K562 (cell line): ENCODE measurements around the gene SEC24C. TPM values are rescaled to one million over a fixed set of nuclear protein-coding genes. Genes with fewer than 3 reads are reported as not detected.

Experiments used
- ATAC-seq: fragments of 200-7000 bp; cut with Tn5 transposase; 3 replicates; pipeline ENCODE4 v1.9.1; 2020; ENCODE audit warnings: moderate library complexity
- BruUV-seq: library from RNA; stranded (reverse); fragments of 400-500 nt; replicated peaks from 2 replicates; lab custom pipeline; 2021; lab: Mats Ljungman, UMichigan
- CTCF ChIA-PET: fragments of 300-600 bp; formaldehyde crosslinking; extraction: SDS; loops from one replicate; lab custom pipeline; 2021; ENCODE audit warnings: low intra/inter-chr PET ratio; lab: Yijun Ruan, JAX
- POLR2A ChIA-PET: fragments of 300-600, 350-650 bp; sonication (Branson Sonifier 250); formaldehyde crosslinking; extraction: SDS; loops from one replicate; lab custom pipeline; 2021; ENCODE audit warnings: antibody characterized with exemption, inconsistent platforms; lab: Yijun Ruan, JAX
- DNase-seq, 4 experiments: peaks; one replicate each; pipeline versions ENCODE4 v3.0.0 to v3.0.0-alpha.2; 2011 to 2018; ENCODE audit warnings: low spot score in 3 of 4, mixed read lengths in 3 of 4; ENCODE audit errors: extremely low read depth in 1 of 4
- FAIRE-seq: peaks from 2 replicates; lab custom pipeline; 2011; peaks lifted over from hg19 to GRCh38; lab: Jason Lieb, UNC
- H2AFZ ChIP-seq: 2 replicates; pipeline ENCODE4 v1.6.0; 2011; ENCODE audit warnings: low read depth, low read length, control low read depth, inconsistent platforms
- H3K27ac ChIP-seq: fragments of 200-600 bp; 3 replicates; pipeline ENCODE4 v1.8.0; 2011; ENCODE audit warnings: low read depth, mild to moderate bottlenecking, control low read depth, inconsistent platforms, low read length, moderate library complexity, mixed read lengths; ENCODE audit errors: extremely low read depth
- H3K27me3 ChIP-seq, 2 experiments: fragments of 300-600 bp in 1 of 2; 2 replicates in 1 of 2; 3 replicates in 1 of 2; pipeline versions ENCODE4 v1.6.0 to v1.8.0; 2011; ENCODE audit warnings: inconsistent platforms in 2 of 2, low read length in 2 of 2, mild to moderate bottlenecking in 1 of 2, mixed read lengths in 1 of 2, moderate library complexity in 1 of 2; ENCODE audit not compliant: control insufficient read depth in 2 of 2, insufficient read depth in 2 of 2
- H3K36me3 ChIP-seq: fragments of 300-600 bp; 3 replicates; pipeline ENCODE4 v1.8.0; 2011; ENCODE audit warnings: mild to moderate bottlenecking, low read length, inconsistent platforms; ENCODE audit not compliant: control insufficient read depth, insufficient read depth
- H3K4me1 ChIP-seq, 2 experiments: fragments of 200-600 bp in 1 of 2; replicated peaks in 1 of 2; 2 replicates in 1 of 2; 3 replicates in 1 of 2; pipeline versions ENCODE4 v1.5.1 to v1.8.0; 2011; ENCODE audit warnings: inconsistent platforms in 2 of 2, low read length in 2 of 2, mild to moderate bottlenecking in 1 of 2, mixed read lengths in 1 of 2, moderate library complexity in 1 of 2; ENCODE audit not compliant: control insufficient read depth in 2 of 2, insufficient read depth in 2 of 2
- H3K4me2 ChIP-seq: 2 replicates; pipeline ENCODE4 v1.6.1; 2011; ENCODE audit warnings: low read length, control low read depth, inconsistent platforms, mixed read lengths; ENCODE audit not compliant: insufficient read depth
- H3K4me3 ChIP-seq: fragments of 200-600 bp; sonication (generic), shearing (Covaris generic); 2 replicates; pipeline ENCODE4 v1.5.1; 2016; ENCODE audit warnings: control low read depth, inconsistent platforms
- H3K79me2 ChIP-seq: fragments of 200-600 bp; 3 replicates; pipeline ENCODE4 v1.8.0; 2011; ENCODE audit warnings: low read length, inconsistent platforms; ENCODE audit not compliant: control insufficient read depth, insufficient read depth
- H3K9ac ChIP-seq, 2 experiments: 2 replicates each; pipeline versions ENCODE4 v1.6.0 to v1.6.1; 2011; ENCODE audit warnings: low read depth in 2 of 2, low read length in 2 of 2, control low read depth in 1 of 2, inconsistent platforms in 1 of 2, mild to moderate bottlenecking in 1 of 2, mixed read lengths in 1 of 2; ENCODE audit not compliant: insufficient read depth in 1 of 2
- H3K9me1 ChIP-seq: one replicate; pipeline ENCODE4 v1.6.0; 2011; ENCODE audit warnings: inconsistent platforms, mild to moderate bottlenecking, low read length, moderate library complexity; ENCODE audit not compliant: control insufficient read depth, insufficient read depth
- H3K9me3 ChIP-seq: replicated peaks from 2 replicates; pipeline ENCODE4 v1.5.1; 2011; ENCODE audit warnings: low read depth, low read length, inconsistent platforms; ENCODE audit not compliant: control insufficient read depth, insufficient read depth
- H4K20me1 ChIP-seq: replicated peaks from 2 replicates; pipeline ENCODE4 v1.6.1; 2011; ENCODE audit warnings: low read length, inconsistent platforms, mixed read lengths; ENCODE audit not compliant: control insufficient read depth, insufficient read depth
- ATF1 ChIP-seq, 2 experiments: fragments of 450-650 bp in 1 of 2; IDR thresholded peaks; 2 replicates each; pipeline ENCODE4 v1.6.1; 2016; ENCODE audit warnings: missing compliant biosample characterization in 1 of 2, missing genetic modification characterization in 1 of 2
- CHD1 ChIP-seq: fragments of 200-600 bp; sonication (generic); IDR thresholded peaks from one replicate; pipeline ENCODE4 v1.6.1; 2012; ENCODE audit warnings: mild to moderate bottlenecking, moderate library complexity, low read length, inconsistent platforms
- FOXP1 ChIP-seq: sonication (generic); formaldehyde crosslinking; IDR thresholded peaks from 2 replicates; pipeline ENCODE4 v1.8.0; 2022; ENCODE audit warnings: mild to moderate bottlenecking, missing genetic modification reagents
- IRF2 ChIP-seq: sonication (generic); formaldehyde crosslinking; IDR thresholded peaks from 2 replicates; pipeline ENCODE4 v1.8.1; 2022; ENCODE audit warnings: mild to moderate bottlenecking, missing genetic modification reagents
- KAT7 ChIP-seq: sonication (generic); formaldehyde crosslinking; IDR thresholded peaks from 2 replicates; pipeline ENCODE4 v1.8.0; 2022; ENCODE audit warnings: missing genetic modification reagents, mild to moderate bottlenecking, borderline replicate concordance
- KDM2B ChIP-seq: fragments of 250-450 bp; sonication (Bioruptor Pico); IDR thresholded peaks from 2 replicates; pipeline ENCODE4 v1.8.0; 2021; ENCODE audit warnings: mild to moderate bottlenecking, moderate library complexity
- LCOR ChIP-seq: sonication (generic); formaldehyde crosslinking; IDR thresholded peaks from 2 replicates; pipeline ENCODE4 v1.8.0; 2022; ENCODE audit warnings: mild to moderate bottlenecking, missing genetic modification reagents
- NCOA6 ChIP-seq: fragments of 450-650 bp; IDR thresholded peaks from 2 replicates; pipeline ENCODE4 v1.6.1; 2017; ENCODE audit warnings: mild to moderate bottlenecking
- OTX1 ChIP-seq: fragments of 450-650 bp; formaldehyde crosslinking; IDR thresholded peaks from 2 replicates; pipeline ENCODE4 v1.4.0; 2022; ENCODE audit warnings: mild to moderate bottlenecking
- SMARCE1 ChIP-seq: fragments of 450-650 bp; IDR thresholded peaks from 2 replicates; pipeline ENCODE4 v1.7.1; 2016; ENCODE audit warnings: mild to moderate bottlenecking
- TAF7 ChIP-seq: fragments of 450-650 bp; IDR thresholded peaks from 2 replicates; pipeline ENCODE4 v1.6.1; 2016; ENCODE audit warnings: missing genetic modification characterization, missing compliant biosample characterization
- TGIF2 ChIP-seq: sonication (generic); formaldehyde crosslinking; IDR thresholded peaks from 2 replicates; pipeline ENCODE4 v1.8.1; 2022; ENCODE audit warnings: mild to moderate bottlenecking, missing genetic modification reagents, moderate library complexity
- ZC3H8 ChIP-seq: fragments of 450-650 bp; IDR thresholded peaks from 2 replicates; pipeline ENCODE4 v1.6.1; 2017
- ZNF282 ChIP-seq: sonication (generic); formaldehyde crosslinking; IDR thresholded peaks from 2 replicates; pipeline ENCODE4 v1.8.1; 2023; ENCODE audit warnings: missing genetic modification reagents
- WGBS: fragments of 100-300 bp; shearing (Covaris generic); methylation state at CpG from one replicate; pipeline ENCODE4 v1.1.6; 2016; ENCODE audit warnings: low coverage, mixed read lengths; ENCODE audit not compliant: insufficient coverage; ENCODE audit errors: missing lambda C conversion rate; 5-methylcytosine and 5-hydroxymethylcytosine counted together
- in situ Hi-C: fragments of 300-500 bp; cut with MboI; formaldehyde crosslinking; loops from 4 replicates; pipeline ENCODE4 v1.15.0; 2018; ENCODE audit warnings: inconsistent platforms, mixed read lengths
- intact Hi-C: fragments of 100-400 bp; cut with micrococcal nuclease; formaldehyde crosslinking; loops from 2 replicates; pipeline ENCODE4 v1.14.2; 2022
- polyA plus RNA-seq, 8 experiments: library from polyadenylated mRNA; depleted of rRNA in 4 of 8; stranded (reverse) in 5 of 8; unstranded in 3 of 8; fragments of >200 nt; fragmentation: Nextera tagmentation in 2 of 8; fragmentation: Illumina TruSeq in 1 of 8; extraction: Ambion mirVana in 2 of 8; extraction: Trizol in 1 of 8; gene quantifications; 2 replicates each; pipeline versions ENCODE4 v1.2.1 to v1.2.3, GENCODE V29; 2011 to 2014; ENCODE audit warnings: inconsistent platforms in 1 of 8, missing spikeins in 1 of 8
- total RNA-seq, 7 experiments: library from RNA; depleted of rRNA in 6 of 7; stranded (reverse); fragments of >200 nt in 6 of 7; fragmentation: Illumina TruSeq in 2 of 7; extraction: Trizol in 2 of 7; gene quantifications; 2 replicates each; pipeline versions ENCODE4 v1.2.1 to v1.2.3, GENCODE V29; 2011 to 2021; ENCODE audit warnings: low replicate concordance in 1 of 7
- TF ChIP-seq, protein P1 (sequence below): fragments of 250-450 bp; sonication (Bioruptor Pico); IDR thresholded peaks from 2 replicates; pipeline ENCODE4 v1.8.0; 2021; ENCODE audit warnings: mild to moderate bottlenecking, moderate library complexity
- TF ChIP-seq, protein P2 (sequence below): fragments of 450-650 bp; formaldehyde crosslinking; conservative IDR thresholded peaks from 2 replicates; pipeline ENCODE4 v1.4.0; 2022; ENCODE audit warnings: mild to moderate bottlenecking, missing genetic modification characterization
- TF ChIP-seq, protein P3 (sequence below): fragments of 250-450 bp; sonication (Bioruptor Pico); IDR thresholded peaks from 2 replicates; pipeline ENCODE4 v1.5.0; 2022; ENCODE audit warnings: mild to moderate bottlenecking

The SEC24C gene
- total and polyA plus RNA-seq, 9 of the 15 experiments (the other 6 are each of a cell fraction or from before 2014, with no cell fraction given), result 19.0 to 115 (median 70.5) TPM

DNA sequence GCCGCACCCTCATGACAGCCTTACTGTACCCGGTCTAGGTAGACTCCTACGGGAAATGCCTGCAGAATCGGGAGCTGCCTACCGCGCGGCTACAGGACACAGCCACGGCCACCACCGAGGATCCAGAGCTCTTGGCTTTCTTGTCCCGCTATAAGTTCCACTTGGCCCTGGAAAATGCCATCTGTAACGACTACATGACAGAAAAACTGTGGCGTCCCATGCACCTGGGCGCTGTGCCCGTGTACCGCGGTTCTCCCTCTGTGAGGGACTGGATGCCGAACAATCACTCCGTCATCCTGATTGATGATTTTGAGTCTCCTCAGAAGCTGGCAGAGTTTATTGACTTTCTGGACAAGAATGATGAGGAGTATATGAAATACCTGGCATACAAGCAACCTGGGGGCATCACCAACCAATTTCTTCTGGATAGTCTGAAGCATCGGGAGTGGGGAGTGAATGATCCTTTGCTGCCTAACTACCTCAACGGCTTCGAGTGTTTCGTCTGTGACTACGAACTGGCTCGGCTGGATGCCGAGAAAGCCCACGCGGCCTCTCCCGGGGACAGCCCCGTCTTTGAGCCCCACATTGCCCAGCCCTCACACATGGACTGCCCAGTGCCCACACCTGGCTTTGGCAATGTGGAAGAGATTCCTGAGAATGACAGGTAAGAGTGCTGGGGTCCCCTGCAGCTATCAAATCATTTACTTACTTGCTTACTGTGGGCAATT is 29.1 kb downstream of the SEC24C start:
- in situ Hi-C loops, result loop anchor here (10.0 kb wide), 1 partner anchor 119 kb away; the partner anchor contains the start of gene SYNPO2L
- peaks cover 21 to 29% of the 10 kb centered on the region in 2 experiments; a peak in 4 of 5 replicates for H3K4me1 ChIP-seq
- ChIA-PET POLR2A (interaction anchor here (0.6 to 11.0 kb wide), 16 partner anchors 9 to 1453 kb away, joined by 3 to 137 read pairs (median 4); partner anchors contain the start of genes CHCHD1, SEC24C and ZSWIM8), CTCF (no interaction called here)
- DNase-seq, result no peak
- peak; percentile 51 for FAIRE-seq
- H4K20me1 ChIP-seq, result peaks cover 13% of the 10 kb centered on the region
- H3K9me1 ChIP-seq, result no peaks in the 10 kb centered on the region
- 3% methylated on average over 29 of the region's 29 CpGs for WGBS
- no peaks in the 10 kb centered on the region for H3K9me3 ChIP-seq
- peak overlapping the region; percentile 79 to 97 for H3K9ac ChIP-seq
- peaks cover 74% of the 10 kb centered on the region for H3K36me3 ChIP-seq
- intact Hi-C loops, result loop anchor here (5.0 kb wide), 1 partner anchor 159 kb away; no protein-coding TSS in a partner anchor
- ATAC-seq, result no peak; the same call in 2 of the 3 replicates
- H3K27me3 ChIP-seq, result no peaks in the 10 kb centered on the region
- H3K4me2 ChIP-seq, result peak overlapping the region; percentile 98
- H3K4me3 ChIP-seq, result peak overlapping the region; percentile 74
- H2AFZ ChIP-seq, result peak overlapping the region; percentile 94
- H3K79me2 ChIP-seq, result peaks cover 67% of the 10 kb centered on the region
- H3K27ac ChIP-seq, result peak overlapping the region; percentile 91
- BruUV-seq, result TSS peak; percentile 40
- TF ChIP-seq IRF2 (CRISPR knock-in tag) (peak; percentile 64; the same call in 1 of the 2 replicates), ATF1 (CRISPR knock-in tag; IDR thresholded peaks at IDR 0.05) (0 out of 2 replicates have a peak, but pooled peaks have one; percentile 0), ATF1 (tag; IDR thresholded peaks at IDR 0.05) (no peak), TAF7 (peak; percentile 10; the same call in 1 of the 2 replicates), LCOR (CRISPR knock-in tag) (peak; percentile 63; the same call in 1 of the 2 replicates), ZNF282 (CRISPR knock-in tag) (0 out of 2 replicates have a peak, but pooled peaks have one; percentile 74), KDM2B (CRISPR knock-in tag) (0 out of 2 replicates have a peak, but pooled peaks have one; percentile 45), NCOA6 (no peak), OTX1 (CRISPR knock-in tag) (0 out of 2 replicates have a peak, but pooled peaks have one; percentile 43), SMARCE1 (no peak), TGIF2 (CRISPR knock-in tag) (0 out of 2 replicates have a peak, but pooled peaks have one; percentile 0), ZC3H8 (no peak), KAT7 (CRISPR knock-in tag) (peak; percentile 21; the same call in 1 of the 2 replicates), CHD1 (peak; percentile 23), FOXP1 (CRISPR knock-in tag) (0 out of 2 replicates have a peak, but pooled peaks have one; percentile 18)
- TF ChIP-seq, protein P1, sequence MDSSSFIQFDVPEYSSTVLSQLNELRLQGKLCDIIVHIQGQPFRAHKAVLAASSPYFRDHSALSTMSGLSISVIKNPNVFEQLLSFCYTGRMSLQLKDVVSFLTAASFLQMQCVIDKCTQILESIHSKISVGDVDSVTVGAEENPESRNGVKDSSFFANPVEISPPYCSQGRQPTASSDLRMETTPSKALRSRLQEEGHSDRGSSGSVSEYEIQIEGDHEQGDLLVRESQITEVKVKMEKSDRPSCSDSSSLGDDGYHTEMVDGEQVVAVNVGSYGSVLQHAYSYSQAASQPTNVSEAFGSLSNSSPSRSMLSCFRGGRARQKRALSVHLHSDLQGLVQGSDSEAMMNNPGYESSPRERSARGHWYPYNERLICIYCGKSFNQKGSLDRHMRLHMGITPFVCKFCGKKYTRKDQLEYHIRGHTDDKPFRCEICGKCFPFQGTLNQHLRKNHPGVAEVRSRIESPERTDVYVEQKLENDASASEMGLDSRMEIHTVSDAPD (CRISPR knock-in tag), result no peak
- TF ChIP-seq, protein P2, sequence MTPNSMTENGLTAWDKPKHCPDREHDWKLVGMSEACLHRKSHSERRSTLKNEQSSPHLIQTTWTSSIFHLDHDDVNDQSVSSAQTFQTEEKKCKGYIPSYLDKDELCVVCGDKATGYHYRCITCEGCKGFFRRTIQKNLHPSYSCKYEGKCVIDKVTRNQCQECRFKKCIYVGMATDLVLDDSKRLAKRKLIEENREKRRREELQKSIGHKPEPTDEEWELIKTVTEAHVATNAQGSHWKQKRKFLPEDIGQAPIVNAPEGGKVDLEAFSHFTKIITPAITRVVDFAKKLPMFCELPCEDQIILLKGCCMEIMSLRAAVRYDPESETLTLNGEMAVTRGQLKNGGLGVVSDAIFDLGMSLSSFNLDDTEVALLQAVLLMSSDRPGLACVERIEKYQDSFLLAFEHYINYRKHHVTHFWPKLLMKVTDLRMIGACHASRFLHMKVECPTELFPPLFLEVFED (CRISPR knock-in tag), result peak; percentile 53; the same call in 1 of the 2 replicates
- TF ChIP-seq, protein P3, sequence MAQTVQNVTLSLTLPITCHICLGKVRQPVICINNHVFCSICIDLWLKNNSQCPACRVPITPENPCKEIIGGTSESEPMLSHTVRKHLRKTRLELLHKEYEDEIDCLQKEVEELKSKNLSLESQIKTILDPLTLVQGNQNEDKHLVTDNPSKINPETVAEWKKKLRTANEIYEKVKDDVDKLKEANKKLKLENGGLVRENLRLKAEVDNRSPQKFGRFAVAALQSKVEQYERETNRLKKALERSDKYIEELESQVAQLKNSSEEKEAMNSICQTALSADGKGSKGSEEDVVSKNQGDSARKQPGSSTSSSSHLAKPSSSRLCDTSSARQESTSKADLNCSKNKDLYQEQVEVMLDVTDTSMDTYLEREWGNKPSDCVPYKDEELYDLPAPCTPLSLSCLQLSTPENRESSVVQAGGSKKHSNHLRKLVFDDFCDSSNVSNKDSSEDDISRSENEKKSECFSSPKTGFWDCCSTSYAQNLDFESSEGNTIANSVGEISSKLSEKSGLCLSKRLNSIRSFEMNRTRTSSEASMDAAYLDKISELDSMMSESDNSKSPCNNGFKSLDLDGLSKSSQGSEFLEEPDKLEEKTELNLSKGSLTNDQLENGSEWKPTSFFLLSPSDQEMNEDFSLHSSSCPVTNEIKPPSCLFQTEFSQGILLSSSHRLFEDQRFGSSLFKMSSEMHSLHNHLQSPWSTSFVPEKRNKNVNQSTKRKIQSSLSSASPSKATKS (CRISPR knock-in tag), result no peak
